GM21576 (cell line): ENCODE data around the gene IGFBP3.

ENCODE experiments used
- ATAC-seq: cut with Tn5 transposase; IDR thresholded peaks from one replicate; pipeline ENCODE4 v1.9.1; 2021; ENCODE audit warnings: mild to moderate bottlenecking, moderate library complexity; ENCODE audit not compliant: unreplicated experiment

IGFBP3 gene

GRCh38 chr7:45923290-45923689, 2.2 kb upstream of the IGFBP3 start:
- ATAC-seq, result no peak

- no peak for ATAC-seq
Observed at GRCh38 chr7:45922810-45923209, 1.7 kb upstream of the IGFBP3 start.

- ATAC-seq, result no peak
Observed at GRCh38 chr7:45921699-45922519, 837 bp upstream of the IGFBP3 start.

GRCh38 chr7:45921381-45921698, 268 bp upstream of the IGFBP3 start:
- no peak for ATAC-seq

GRCh38 chr7:45919993-45920459, 1.0 kb downstream of the IGFBP3 start:
- no peak for ATAC-seq

GRCh38 chr7:45919231-45919784, 1.8 kb downstream of the IGFBP3 start:
- no peak for ATAC-seq

GRCh38 chr7:45918556-45918955, 2.5 kb downstream of the IGFBP3 start:
- ATAC-seq, result no peak

GRCh38 chr7:45917658-45918057, 3.4 kb downstream of the IGFBP3 start:
- ATAC-seq, result peak; percentile 79

- ATAC-seq, result no peak
Observed at GRCh38 chr7:45917064-45917463, 4.0 kb downstream of the IGFBP3 start.

GRCh38 chr7:45915606-45916005, 5.5 kb downstream of the IGFBP3 start:
- no peak for ATAC-seq

- no peak for ATAC-seq
Observed at GRCh38 chr7:45914911-45915310, 6.2 kb downstream of the IGFBP3 start.

GRCh38 chr7:45912972-45913371, 8.1 kb downstream of the IGFBP3 start:
- no peak for ATAC-seq

- no peak for ATAC-seq
Observed at GRCh38 chr7:45911311-45911710, 9.8 kb downstream of the IGFBP3 start.

GRCh38 chr7:45910855-45911254, 10.2 kb downstream of the IGFBP3 start:
- no peak for ATAC-seq

- no peak for ATAC-seq
Observed at GRCh38 chr7:45909561-45909960, 11.5 kb downstream of the IGFBP3 start.

- no peak for ATAC-seq
Observed at GRCh38 chr7:45902820-45903219, 18.3 kb downstream of the IGFBP3 start.

- no peak for ATAC-seq
Observed at GRCh38 chr7:45901566-45901965, 19.5 kb downstream of the IGFBP3 start.

GRCh38 chr7:45898222-45898621, 22.9 kb downstream of the IGFBP3 start:
- ATAC-seq, result no peak

GRCh38 chr7:45897042-45897690, 23.9 kb downstream of the IGFBP3 start:
- no peak for ATAC-seq

- ATAC-seq, result no peak
Observed at GRCh38 chr7:45894665-45895062, 26.4 kb downstream of the IGFBP3 start.

GRCh38 chr7:45893996-45894664, 26.9 kb downstream of the IGFBP3 start:
- no peak for ATAC-seq
